SKM-1 treated with dmso at 0.1 percent for 144 hours (cell line): ENCODE results near the gene CYP20A1.
"Not testable (repeated sequence)": the region's sequence is repeated elsewhere in the genome, so short reads cannot be mapped to it uniquely, and the experiment has no call there.

Source experiments
- DNase-seq: peaks from one replicate; lab custom pipeline; 2025; ENCODE audit not compliant: unreplicated experiment; lab: John Stamatoyannopoulos, UW

CYP20A1 gene, protein sequence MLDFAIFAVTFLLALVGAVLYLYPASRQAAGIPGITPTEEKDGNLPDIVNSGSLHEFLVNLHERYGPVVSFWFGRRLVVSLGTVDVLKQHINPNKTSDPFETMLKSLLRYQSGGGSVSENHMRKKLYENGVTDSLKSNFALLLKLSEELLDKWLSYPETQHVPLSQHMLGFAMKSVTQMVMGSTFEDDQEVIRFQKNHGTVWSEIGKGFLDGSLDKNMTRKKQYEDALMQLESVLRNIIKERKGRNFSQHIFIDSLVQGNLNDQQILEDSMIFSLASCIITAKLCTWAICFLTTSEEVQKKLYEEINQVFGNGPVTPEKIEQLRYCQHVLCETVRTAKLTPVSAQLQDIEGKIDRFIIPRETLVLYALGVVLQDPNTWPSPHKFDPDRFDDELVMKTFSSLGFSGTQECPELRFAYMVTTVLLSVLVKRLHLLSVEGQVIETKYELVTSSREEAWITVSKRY

GRCh38 chr2:203238704-203239526 lies at the start of gene CYP20A1:
Gene CYP20A1, plus strand, starts transcription at chr2:203239018. Its CDS starts 45 bp downstream, at chr2:203239063.
- peak; percentile 93 for DNase-seq

GRCh38 chr2:203190547-203190946 lies 48.3 kb upstream of the CYP20A1 start:
- DNase-seq: not testable (repeated sequence)

DNA sequence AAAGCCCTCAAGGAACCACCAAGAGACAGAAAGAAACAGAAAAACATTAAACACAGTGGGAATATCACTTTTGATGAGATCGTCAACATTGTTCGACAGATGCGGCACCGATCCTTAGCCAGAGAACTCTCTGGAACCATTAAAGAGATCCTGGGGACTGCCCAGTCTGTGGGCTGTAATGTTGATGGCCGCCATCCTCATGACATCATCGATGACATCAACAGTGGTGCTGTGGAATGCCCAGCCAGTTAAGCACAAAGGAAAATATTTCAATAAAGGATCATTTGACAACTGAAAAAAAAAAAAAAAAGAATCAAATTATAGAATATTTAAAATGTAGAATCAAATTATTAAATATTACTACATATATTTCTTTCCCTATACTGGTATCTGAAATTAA lies 47.8 kb upstream of the CYP20A1 start:
- DNase-seq: not testable (repeated sequence)

DNA sequence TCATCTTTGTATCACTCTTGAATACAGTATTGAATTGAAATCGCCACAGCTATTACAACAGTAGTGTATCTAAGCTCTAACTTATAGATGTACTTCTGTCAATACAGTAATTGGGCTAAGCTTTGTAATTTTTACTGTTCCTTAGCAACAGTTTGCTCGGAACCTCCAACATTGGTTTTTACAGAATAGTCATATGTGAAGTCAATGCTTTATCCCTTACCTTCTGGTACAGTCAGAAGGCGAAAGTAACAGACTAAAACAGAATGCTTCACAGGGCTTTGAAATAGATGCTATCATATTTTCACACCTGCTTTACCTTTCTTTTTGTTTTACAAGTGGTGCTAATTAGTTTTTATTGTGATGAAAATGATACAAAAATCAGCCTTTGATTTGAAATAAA lies 46.9 kb upstream of the CYP20A1 start:
- DNase-seq: no peak

DNA sequence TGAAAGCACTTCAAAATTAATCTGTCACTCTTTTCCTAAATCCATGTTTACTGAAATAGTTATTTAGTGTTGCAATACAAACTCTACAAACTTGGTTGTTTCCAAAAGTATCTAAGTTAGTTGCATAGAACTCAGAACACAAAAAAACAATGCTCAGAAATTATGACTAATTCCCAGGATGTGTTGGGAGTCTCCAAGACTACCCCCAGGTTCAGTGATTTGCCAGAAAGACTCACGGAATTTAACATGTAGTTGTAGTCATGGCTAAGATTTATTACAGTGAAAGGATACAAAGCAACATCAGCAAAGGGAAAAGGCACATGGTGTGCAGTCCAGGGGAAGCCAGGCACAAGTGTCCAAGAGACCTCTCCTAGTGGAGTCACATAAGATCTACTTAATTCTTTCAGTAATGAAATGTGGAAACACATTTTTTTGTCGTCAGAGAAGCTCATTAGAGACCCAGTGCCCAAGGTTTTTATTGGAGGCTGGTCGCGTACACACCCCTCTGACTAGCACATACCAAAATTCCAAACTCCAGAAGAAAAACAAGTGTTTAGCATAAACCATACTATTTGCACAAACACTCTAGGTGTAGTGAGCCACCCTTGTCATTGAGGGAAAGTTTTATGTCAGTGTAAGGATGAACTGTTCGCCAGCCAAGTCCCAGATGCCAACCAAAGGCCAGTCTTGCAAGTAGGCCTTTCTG lies 43.3 kb upstream of the CYP20A1 start:
- DNase-seq: no peak

- DNase-seq: no peak
These were observed 38.0 kb upstream of the CYP20A1 start for GRCh38 chr2:203200866-203201265.

DNA sequence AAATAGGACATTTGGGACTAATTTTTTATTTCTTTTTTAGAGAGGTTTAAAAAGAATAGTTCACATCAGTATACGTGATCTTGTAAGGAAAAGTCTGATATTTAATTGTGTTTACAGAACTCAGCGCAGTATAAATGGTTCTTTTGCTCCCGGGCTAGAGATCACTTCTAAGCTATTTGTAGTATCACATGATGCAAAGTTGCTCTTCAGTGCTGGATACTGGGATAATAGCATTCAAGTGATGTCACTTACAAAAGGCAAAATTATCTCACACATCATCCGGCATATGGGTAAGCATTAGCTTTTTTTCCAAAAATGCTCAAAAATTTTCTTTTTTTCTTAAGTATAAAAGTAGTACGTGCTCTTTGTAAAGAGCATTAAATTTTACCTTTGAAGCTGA lies 37.4 kb upstream of the CYP20A1 start:
- DNase-seq: no peak

- no peak for DNase-seq
These were observed 29.3 kb upstream of the CYP20A1 start for GRCh38 chr2:203209538-203209937.

- DNase-seq: peak; percentile 5
These were observed 13.3 kb upstream of the CYP20A1 start for GRCh38 chr2:203225423-203226039.

GRCh38 chr2:203229674-203230073 lies 9.1 kb upstream of the CYP20A1 start:
- DNase-seq: not testable (repeated sequence)

DNA sequence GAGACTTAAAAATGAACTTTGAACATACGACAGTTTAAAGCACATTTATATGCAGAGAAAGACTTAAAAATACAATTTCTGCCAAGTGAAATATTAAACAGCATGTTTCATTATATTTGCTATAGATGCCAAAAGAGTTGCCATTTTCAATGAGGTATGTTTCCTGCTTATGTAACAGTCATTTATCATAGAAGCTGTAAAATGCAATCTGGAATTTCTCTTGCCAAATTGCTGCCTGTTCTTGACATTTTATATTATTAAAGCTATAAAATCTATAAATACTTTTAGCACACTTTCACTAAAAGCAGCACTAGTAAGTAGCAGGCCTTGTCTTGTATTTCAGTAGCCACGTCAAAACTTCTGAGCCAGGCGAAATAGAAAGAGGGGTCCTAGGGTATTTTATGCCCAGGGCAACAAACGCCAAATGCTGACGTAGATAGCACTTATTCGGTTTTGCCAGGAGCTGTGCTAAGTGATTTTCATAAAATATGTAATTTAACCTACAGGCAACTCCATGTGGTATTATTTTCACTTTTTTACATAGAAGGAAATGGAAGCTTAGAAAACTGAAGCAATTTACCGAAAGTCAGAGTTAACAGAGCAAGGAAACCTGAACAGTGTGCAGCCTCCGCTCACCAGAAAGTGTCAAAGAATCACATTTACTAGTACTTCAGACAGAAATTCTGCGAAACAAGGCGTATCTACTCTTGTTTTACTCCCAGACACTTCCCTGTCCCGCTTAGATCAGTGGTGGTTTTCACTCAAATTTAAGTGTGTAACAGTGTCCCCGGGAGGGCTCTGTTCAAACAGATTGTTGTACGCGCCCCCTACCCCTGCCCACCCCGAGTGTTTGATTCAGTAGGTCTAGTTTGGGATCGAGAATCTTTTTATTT lies 1.2 kb upstream of the CYP20A1 start:
- no peak for DNase-seq

DNA sequence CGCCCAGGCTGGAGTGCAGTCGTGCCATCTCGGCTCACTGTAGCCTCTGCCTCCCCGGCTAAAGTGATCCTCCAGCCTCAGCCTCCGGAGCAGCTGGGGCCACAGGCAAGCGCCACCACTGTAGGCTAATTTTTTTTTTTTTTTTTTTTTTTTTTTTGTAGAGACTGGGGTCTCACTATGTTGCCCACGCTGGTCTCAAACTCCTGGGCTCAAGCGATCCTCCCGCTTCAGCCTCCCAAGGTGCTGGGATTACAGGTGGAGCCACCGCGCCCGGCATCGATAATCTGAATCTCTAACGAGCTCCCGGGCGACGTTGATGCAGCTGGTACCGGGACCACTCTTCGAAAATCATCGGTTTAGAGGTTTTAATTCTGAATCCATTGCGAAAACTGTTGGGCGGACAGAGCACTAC lies 520 bp upstream of the CYP20A1 start:
- DNase-seq: no peak

DNA sequence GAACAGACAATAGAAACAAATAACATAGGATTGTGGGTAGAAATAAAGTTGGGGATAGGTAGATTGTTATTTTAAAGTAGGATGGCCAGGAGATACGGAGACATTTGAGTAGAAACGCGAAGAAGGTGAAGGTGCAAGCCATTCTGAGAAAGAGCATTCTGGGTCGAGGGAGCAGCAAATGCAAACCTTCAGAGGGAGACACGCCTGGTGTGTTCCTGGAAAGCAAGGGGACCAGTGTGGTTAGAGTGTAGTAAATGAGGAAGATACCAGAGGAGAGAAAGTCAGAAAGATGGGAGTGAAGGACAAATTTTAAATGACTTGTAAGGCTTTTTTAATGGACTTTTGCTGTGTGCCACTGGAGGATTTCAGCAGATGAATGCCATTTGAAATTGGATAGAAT lies 1.7 kb downstream of the CYP20A1 start:
- DNase-seq: peak; percentile 11

DNA sequence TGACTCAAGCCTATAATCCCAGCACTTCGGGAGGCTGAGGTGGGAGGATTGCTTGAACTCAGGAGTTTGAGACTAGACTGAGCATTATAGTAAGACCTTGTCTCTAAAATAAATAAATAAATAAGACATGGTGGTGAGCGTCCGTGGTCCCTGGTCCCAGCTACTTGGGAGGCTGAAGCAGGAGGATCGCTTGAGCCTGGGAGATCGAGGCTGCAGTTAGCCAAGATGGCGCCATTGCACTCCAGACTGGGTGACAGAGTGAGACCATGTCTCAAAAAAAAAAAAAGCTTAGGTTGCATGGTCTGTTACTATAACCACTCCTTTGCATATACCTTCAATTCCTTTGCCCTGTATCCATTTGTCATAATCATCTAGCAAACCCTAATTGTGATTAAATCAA lies 3.7 kb downstream of the CYP20A1 start:
- no peak for DNase-seq

DNA sequence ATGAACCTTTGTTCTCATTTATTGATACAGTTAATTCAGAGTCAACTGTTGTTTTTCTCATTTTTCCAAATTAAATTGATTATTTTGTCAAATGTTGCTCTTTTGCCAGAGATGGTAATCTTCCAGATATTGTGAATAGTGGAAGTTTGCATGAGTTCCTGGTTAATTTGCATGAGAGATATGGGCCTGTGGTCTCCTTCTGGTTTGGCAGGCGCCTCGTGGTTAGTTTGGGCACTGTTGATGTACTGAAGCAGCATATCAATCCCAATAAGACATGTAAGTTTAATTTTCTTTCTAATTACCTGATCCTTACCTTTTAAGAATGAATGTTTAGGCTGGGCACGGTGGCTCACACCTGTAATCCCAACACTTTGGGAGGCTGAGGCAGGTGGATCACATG lies 7.8 kb downstream of the CYP20A1 start:
- DNase-seq: no peak

- DNase-seq: no peak
These were observed 14.0 kb downstream of the CYP20A1 start for GRCh38 chr2:203252818-203253217.

DNA sequence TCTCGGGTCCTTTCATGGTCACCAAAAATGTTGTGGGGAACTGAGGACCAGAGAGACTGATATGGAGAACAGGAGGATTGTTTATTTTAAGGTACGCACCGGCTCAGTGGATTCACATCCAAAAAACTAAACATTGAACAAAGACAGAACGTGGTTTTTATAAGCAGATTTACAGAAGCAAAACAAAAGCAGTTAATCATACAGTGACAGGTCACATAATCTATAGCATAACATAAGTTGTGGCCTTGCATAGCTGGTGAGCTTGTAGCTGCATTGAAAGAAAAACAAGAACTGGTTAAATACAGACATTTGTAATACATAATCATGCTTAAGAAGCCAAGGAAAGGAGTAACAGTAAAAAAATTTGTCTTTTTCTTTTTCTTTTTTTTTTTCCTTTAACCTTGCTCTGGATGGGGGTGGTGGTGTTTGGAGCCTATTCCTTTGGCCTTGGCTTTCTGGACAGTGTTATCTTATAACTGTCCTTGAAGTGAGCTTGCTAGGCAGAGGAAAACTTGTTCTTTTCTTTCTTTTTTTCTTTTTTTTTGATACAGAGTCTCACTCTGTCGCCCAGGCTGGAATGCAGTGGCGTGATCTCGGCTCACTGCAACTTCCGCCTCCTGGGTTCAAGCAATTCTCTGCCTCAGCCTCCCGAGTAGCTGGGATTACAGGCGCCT lies 14.7 kb downstream of the CYP20A1 start:
- DNase-seq: not testable (repeated sequence)

GRCh38 chr2:203261326-203262159 lies 22.7 kb downstream of the CYP20A1 start:
- no peak for DNase-seq
